ENCODE results near the gene OR2F2. TPM values are rescaled to one million over a fixed set of nuclear protein-coding genes. Genes with fewer than 3 reads are reported as not detected.

Gene OR2F2, protein sequence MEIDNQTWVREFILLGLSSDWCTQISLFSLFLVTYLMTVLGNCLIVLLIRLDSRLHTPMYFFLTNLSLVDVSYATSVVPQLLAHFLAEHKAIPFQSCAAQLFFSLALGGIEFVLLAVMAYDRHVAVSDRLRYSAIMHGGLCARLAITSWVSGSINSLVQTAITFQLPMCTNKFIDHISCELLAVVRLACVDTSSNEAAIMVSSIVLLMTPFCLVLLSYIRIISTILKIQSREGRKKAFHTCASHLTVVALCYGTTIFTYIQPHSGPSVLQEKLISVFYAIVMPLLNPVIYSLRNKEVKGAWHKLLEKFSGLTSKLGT
- not detected for total RNA-seq
- long read RNA-seq = 0 reads

DNA sequence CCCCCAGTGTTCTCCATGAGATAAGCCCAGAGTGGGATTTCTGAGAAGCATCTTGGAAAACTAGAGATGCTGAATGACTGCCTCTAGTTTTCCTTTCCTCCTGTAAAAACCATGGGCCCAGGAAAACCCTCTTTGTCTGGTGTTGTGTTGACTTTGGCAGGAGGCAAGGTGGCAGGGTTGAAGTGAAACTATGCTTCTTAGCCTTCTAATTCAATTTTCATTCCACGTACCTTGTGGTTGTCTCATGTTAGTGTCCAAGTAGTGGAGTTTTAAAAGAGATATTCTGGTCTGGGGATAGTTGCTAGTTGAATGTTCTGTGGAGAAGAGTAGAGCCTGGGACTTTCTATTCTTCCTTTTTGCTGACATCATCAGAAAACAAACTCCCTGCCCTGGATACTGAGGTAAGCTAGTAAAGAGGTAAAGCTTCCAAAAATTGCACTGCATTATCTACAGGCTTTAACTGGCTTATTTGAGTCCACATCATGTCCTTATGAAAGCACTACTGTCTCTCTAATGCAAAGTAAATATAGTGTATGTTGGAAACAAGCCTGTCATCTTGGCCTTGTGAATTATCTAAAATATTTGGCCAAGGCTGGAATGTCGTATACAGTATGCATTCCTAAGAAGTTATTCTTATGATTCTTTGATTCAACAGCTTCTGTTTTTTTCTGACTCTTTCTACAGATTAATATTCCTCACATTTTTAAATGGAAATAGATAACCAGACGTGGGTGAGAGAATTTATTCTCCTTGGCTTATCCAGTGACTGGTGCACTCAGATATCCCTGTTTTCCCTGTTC, at the start of gene OR2F2:
Gene OR2F2, plus strand, starts transcription at position 708 of the 800 bp plus-strand sequence. Its CDS starts 0 bp downstream, at position 708.
- intact Hi-C loops (cut with DNase I, micrococcal nuclease) = no loop called here
- no peak for DNase-seq

DNA sequence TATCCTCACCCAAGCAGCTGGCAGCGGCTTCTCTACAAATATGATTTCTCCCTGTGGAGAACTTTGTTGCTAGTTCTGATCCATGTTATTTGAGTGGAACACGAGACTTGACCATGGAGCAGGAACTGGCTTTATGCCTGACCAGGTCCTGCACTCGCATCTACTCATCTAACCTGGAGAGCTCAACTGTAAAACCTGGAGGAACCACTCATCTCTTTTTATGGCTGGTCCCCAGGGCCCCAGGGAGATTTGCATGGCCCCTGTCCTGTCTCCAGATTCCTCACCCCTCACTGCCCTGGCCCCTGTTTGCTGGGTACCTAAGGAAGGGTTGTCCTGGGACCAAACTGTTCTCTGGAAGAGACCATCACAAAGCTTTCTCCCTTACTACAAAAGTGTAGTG, 49.1 kb upstream of the OR2F2 start:
- ATAC-seq = no peak
- intact Hi-C loops (cut with DNase I, micrococcal nuclease) = no loop called here
- DNase-seq = no peak

More for the DNA sequence above, at the start of gene OR2F2:
- no peak for ATAC-seq

DNA sequence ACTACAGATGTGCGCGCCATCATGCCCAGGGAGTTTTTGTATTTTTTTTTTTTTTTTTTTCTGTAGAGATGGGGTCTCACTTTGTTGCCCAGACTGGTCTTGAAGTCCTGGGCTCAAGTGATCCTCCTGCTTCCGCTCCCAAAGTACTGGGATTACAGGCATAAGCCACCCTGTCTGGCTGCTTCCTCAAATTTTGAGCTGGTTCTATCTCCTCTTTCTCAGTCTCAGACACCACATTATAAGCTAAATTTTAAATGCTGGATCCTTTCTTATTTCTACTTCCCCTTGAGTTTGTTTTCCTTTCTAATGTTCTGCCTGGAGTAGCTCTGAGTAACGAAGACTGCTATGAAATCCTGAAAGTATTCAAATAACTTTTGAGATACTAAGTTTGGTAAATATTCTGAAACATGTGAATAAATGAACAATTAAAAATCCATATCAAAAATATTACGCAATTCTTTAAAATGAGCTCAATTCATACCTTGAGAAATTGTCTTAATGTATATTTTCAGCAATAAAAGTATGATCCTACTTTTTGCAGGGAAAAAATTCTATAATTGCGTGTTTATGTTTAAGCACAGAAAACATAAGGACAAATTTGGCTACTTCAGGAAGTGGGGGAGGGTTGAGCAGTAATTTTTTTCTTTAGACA, 48.1 kb upstream of the OR2F2 start:
- intact Hi-C loops (cut with DNase I, micrococcal nuclease) = no loop called here
- ATAC-seq = no peak
- DNase-seq = no peak

DNA sequence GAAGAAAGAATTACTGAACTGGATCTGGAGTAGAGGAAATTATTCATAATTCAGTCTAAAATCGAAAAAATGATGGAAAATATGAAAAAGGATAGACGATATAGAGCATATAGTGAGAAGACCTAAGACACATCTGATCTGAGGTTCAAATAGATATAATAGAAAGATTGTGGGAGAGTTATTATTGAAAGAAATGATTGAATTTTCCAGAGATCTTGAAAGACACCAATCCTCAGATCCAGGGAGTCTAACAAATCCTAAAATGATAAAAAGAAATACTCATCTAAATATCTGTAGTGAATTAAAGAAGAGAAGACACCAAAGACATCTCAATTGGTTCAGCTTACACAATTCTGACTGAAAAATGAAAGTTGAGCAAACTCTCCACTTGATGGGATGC, 46.0 kb upstream of the OR2F2 start:
- intact Hi-C loops (cut with DNase I, micrococcal nuclease) = no loop called here
- DNase-seq (no peak), ATAC-seq (no peak)

DNA sequence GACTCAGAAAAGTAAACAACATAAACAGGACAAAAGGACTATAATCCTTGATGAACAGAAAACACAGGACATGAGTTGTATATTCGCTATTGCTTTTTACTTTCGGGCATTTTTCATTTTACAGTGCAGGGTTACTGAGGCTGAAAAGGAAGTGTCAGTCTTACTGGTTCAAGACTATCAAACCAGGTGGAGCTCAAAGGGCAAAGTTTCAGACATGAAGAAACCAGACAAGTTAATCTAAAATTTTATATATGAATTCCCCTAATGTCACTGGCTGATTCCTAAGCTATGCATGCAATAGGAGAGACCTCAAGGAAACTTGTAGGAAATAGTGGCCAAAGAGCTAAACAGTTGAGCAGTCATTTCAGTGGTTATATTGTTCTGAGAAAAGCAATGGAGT, 44.5 kb upstream of the OR2F2 start:
- intact Hi-C loops (cut with DNase I, micrococcal nuclease) = no loop called here
- no peak for DNase-seq

DNA sequence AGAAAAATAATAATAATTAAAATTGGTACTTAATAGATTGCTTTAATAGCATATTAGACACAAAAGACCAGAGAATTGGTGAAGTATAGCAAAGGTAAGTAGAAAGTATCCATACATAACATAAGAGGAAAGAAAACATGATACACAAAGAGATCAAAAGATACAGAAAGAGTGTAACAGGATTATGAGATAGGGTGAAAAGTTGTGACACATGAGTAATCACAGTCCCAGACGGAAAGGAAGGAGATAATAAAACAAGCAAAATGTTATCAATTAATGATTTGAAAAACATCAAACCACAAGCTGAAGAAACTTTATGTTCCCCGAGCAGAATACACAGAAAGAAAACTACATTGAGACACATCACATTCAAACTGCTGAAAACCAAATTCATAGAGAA, 43.6 kb upstream of the OR2F2 start:
- intact Hi-C loops (cut with DNase I, micrococcal nuclease) = no loop called here
- DNase-seq (no peak), ATAC-seq (no peak)

More for the DNA sequence above, 44.5 kb upstream of the OR2F2 start:
- peak; percentile 90 for ATAC-seq

DNA sequence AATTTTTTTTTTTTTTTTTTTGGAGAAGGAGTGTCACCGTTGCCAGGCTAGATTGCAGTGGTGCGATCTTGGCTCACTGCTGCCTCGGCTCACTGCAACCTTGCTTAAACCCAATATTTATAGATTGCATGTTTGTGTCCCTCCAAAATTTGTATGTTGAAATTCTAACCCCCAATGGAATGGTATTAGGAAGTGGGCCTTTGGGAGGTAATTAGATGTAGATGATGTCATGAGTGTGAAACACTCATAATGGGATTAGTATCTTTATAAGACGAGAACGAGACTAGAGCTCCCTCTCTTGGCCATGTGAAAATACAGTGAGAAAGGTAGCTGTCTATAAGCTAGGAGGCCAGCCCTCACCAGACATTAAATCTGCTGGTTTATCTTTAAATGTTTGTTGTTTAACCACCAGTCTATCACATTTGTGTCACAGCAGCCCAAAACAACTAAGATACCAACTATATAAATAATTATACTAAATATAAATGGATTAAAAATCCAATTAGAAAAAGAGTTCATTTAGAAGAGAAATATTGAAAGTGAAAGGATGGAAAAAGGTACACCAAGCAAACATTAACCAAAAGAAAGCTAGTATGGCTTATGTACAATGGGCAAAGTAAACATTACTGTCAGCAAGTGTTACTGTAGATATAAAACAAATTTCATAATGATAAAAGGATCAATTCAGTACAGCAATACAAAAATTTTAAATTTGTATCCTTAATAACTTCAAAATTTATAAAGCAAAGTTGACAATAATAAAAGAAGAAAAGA, 42.3 kb upstream of the OR2F2 start:
- DNase-seq (no peak), ATAC-seq (peak; percentile 77)
- intact Hi-C loops (cut with DNase I, micrococcal nuclease) = no loop called here

DNA sequence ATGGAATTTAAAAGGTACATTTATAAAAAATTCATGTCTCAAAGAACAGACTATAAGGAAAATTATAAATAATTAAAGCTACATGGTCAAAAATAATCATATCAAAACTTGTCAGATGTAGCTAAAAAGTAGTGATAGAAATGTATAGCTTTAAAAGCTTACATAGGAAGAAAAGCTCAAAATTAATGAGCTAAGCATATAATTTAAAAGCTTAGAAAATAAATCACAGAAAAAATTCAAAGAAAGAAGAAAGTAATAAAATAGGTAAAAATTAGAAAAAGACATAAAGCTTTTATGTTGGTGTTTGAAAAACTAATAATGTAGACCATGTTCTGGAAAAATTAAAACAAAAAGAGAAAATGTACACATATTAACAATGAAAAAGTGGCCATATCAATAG, 38.4 kb upstream of the OR2F2 start:
- no peak for DNase-seq
- ATAC-seq = no peak
- intact Hi-C loops (cut with DNase I, micrococcal nuclease) = no loop called here

DNA sequence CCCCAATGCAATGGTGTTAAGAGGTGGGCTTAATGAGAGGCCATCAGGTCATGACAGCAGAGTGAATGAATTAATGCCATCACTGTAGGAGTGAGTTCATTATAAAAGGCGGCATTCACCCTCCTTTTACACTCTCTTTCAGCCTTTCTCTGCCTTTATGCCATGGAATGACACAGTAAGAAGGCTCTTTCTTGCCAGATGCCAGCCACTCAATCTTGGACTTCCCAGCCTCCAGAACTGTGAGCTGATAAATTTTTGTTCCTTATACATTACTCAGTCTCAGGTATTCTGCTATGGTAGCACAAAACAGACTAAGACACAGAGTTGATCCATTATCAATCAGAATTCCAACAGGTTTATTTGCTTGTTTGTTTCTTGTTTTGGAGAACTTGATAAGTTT, 36.2 kb upstream of the OR2F2 start:
- intact Hi-C loops (cut with DNase I, micrococcal nuclease) = no loop called here
- DNase-seq (no peak), ATAC-seq (no peak)

DNA sequence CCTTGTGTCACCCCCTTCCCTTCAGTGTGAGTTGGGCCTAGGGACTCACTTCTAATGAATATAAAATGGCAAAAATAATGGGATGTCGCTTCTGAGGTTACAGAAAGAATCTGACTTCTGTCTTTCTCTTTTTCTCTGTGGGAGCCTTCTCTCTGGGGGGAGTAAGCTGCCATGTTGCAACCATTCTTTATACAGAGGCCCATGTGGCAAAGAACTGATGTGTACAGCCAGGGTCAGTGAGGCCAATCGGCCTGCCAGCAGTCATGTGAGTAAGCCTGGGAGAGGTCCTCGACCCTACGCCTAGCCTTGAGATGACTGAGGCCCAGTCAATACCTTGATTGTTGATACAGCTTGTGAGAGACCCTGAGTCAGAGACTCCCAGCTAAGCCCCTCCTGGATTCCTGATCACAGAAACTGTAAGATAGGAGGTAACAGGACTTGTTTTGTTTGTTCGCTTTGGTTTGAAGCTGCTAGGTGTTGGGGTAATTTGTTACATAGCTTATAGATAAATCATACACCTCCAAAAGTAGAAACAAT, 34.7 kb upstream of the OR2F2 start:
- DNase-seq = no peak
- no peak for ATAC-seq
- intact Hi-C loops (cut with DNase I, micrococcal nuclease) = no loop called here

DNA sequence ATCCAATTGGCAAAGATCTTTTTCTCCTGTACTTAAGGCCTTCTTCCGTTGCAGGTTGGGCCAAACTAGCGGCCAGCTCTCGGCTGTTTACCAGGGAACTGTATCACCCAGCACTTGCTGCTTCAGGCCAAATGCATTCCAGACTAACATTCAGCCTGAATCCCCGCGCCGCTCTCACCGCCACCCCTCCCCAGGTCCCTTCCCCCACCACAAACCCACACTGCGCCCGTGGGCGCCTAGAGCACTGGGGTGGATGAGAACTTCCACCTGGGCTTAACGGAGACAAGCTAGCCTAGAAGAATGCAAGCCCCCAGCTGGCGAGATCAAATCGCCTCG, 33.7 kb upstream of the OR2F2 start:
- DNase-seq (peak in 1 of 2 donors; percentile 49), ATAC-seq (peak; percentile 30)
- intact Hi-C loops (cut with DNase I, micrococcal nuclease) = no loop called here

DNA sequence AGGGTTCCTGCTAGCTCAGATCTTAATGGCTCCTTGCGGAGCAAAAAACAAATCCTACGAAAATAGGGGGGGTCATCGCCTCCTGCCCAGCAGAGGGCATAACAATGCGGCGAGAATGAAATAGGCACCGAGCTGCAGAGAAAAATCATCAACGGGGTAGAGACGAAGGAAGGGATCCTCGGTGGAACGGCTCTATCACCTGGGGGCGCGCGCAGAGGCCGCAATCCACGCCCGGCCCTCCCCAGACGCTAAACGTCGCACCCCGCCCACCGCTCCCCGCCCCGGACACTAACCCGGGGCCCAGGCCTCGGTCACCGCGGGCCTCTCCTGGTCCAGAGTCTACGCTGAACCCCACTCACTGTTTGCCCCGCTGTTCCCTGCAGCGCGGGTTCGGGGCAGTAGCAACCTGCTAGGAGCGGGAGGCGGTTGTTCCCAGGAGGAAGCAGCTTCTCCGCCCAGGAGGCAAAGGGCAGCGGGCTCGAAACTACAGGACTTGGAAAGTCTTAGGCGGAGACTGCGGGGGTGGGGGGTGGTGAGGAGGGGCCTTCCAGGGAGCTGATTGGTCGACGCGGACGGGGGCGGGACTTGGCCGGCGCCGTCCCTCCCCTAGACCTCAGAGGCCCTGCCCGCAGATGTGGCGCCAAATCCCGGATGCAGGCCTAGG, 33.2 kb upstream of the OR2F2 start, which contains the start of gene TCAF1:
Gene TCAF1, minus strand, starts transcription at position 509 of the 664 bp plus-strand sequence. CDS start 25,568 bp downstream, outside the sequence.
- ATAC-seq (peak; percentile 94), DNase-seq (peak; percentile 97 to 98)
- intact Hi-C loops (cut with DNase I, micrococcal nuclease) = no loop called here

DNA sequence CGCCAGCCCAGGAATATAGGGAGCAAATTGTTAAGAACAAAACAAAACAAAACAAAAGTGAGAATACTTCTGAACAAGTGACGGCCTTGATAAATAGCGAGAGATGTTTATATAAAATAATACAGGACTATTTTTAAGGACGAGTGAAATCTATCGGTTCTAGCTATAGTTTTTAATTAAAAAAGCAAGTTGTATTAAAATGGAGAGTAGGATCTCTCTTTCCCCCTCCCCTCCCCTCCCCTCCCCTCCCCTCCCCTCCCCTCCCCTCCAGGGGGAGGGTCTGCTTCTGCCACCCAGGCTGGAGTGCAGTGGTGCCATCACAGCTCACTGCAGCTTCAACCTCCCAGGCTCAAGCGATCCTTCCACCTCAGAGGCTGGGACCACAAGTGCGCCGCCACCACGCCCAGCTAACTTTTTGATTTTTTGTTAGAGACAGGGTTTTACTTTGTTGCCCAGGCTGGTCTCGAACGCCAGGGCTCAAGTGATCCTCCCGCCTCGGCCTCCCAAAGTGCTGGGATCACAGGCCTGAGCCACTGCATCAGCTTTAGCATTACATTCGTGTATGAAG, 32.6 kb upstream of the OR2F2 start:
- DNase-seq (peak in 1 of 2 donors; percentile 25), ATAC-seq (no peak)
- intact Hi-C loops (cut with DNase I, micrococcal nuclease) = no loop called here

DNA sequence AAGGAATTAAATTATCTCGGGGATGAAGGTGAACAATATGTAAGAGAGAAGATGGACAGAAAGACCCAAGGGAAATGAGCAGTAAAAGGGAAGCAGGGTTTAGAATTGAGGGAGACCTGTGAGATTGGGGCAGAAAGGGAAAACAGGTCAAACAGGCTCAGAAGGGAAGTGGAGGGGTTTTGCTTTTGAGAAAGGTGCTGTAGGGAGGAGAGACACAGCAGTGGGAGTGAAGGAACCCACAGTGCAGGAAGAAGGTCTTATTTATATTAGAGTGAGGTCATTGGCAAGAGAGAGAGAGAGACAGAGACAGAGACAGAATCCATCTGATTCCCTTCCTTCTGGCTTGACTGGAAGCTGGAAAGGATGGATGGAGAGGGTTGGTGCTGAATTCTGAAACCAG, 29.5 kb upstream of the OR2F2 start:
- no peak for ATAC-seq
- DNase-seq = no peak
- intact Hi-C loops (cut with DNase I, micrococcal nuclease) = no loop called here

DNA sequence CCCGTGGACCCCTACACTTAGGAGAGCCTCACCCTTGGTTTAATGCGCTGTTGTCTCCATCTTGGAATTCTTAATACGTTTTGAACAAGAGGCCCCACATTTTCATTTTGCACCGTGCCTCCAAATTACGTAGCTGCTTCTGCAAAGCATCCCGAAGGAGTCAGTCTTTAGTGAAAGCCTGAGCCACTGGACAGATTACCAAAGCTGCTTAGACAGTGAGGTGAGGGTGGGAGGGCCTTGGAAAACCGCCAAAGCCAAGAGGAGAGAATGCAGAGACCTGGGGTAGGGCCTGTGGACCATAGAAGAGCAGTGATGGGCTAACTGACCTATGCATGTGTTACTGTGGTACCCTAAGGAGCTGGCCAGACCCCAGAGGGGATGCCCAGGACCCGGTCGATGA, 28.9 kb upstream of the OR2F2 start:
- DNase-seq (no peak), ATAC-seq (no peak)
- intact Hi-C loops (cut with DNase I, micrococcal nuclease) = no loop called here

DNA sequence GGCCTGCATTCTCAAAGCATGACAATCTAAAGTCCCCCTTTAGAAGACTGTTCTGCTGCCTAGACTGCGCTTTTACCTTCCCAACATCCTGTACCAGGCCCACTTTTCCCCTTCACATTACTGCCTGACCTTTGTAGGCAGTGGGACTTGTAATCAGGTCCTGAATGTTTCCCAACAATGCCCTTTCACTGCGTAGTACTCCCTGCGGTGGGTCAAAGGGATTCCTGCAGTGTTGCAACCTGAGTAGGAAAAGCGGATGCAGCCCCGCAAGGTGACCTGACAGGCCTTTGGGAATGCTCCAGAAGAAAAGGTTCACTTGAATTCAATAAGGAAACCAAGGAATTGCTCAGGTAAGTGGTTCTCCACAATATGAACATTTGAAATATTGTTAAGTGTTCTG, 28.1 kb upstream of the OR2F2 start:
- ATAC-seq (no peak), DNase-seq (no peak)
- intact Hi-C loops (cut with DNase I, micrococcal nuclease) = no loop called here

DNA sequence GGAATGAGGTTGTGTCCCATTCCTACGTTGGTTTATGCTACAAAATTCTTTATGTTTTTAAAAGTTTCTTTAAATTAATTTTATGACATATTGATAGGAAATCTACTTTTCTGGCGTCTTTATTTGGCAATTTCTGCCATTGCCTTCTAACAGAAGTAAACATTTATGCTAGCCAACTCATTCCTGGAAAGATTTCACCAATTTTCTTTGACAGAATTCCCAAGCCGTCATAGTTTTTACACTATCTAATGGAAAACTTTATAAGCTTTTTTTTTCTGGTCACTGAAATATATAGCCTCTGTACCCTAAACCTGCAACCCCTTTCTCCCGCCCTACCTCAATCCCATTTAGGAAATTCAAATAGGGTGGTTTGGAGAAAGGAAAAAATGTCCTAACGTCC, 26.9 kb upstream of the OR2F2 start:
- no peak for ATAC-seq
- DNase-seq = no peak
- intact Hi-C loops (cut with DNase I, micrococcal nuclease) = no loop called here

DNA sequence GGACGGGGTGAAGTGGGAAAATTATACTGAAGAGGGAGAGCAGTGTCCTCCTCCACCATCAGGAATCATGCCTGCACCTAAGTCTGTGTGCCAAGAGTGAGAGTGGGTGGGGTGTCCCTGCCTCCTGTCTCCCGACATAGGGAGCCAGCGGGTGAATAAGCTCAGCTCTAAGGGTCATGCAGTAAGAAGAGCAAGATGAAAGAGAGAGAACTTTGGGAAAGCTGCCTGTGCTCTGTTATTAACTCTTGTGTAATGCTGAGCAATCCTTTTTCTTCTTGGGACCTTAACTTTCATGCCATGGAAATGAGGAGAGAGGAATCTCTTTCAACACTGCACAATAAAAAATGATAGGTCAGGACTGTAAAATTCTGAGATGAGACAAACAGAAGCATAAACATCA, 25.2 kb upstream of the OR2F2 start:
- DNase-seq (no peak), ATAC-seq (no peak)
- intact Hi-C loops (cut with DNase I, micrococcal nuclease) = no loop called here
